Endothelial cell of umbilical vein (primary cell): ENCODE data around the gene GRIA1. TPM values are rescaled to one million over a fixed set of nuclear protein-coding genes. Genes with fewer than 3 reads are reported as not detected.

Experiments
- BruUV-seq: library from RNA; stranded (reverse); fragments of 400-500 nt; replicated peaks from 2 replicates; lab custom pipeline; 2021; lab: Mats Ljungman, UMichigan
- CTCF ChIA-PET: fragments of 300-600, 350-600 bp; sonication (Branson Sonifier 250); formaldehyde crosslinking; loops from one replicate; lab custom pipeline; 2021; ENCODE audit warnings: antibody characterized with exemption, inconsistent platforms; lab: Charles Lee
- POLR2A ChIA-PET: fragments of 300-600, 350-600 bp; sonication (Branson Sonifier 250); formaldehyde crosslinking; loops from one replicate; lab custom pipeline; 2021; ENCODE audit warnings: antibody characterized with exemption, inconsistent platforms; lab: Charles Lee
- DNase-seq: peaks from one replicate; pipeline ENCODE4 v3.0.0-alpha.2; 2011; ENCODE audit warnings: low read depth, low spot score
- FAIRE-seq: peaks from 2 replicates; lab custom pipeline; 2011; peaks lifted over from hg19 to GRCh38; lab: Jason Lieb, UNC
- H2AFZ ChIP-seq: 2 replicates; pipeline ENCODE4 v1.6.0; 2012; ENCODE audit warnings: low read depth, low read length, control low read depth, inconsistent platforms
- H3K27ac ChIP-seq: 2 replicates; pipeline ENCODE4 v1.5.1; 2011; ENCODE audit warnings: low read depth, mild to moderate bottlenecking, control low read depth, low read length, moderate library complexity; ENCODE audit not compliant: insufficient read depth
- H3K27me3 ChIP-seq, 2 experiments: 2 replicates each; pipeline versions ENCODE4 v1.6.0 to v1.6.1; 2011; ENCODE audit warnings: low read length in 2 of 2, mixed read lengths in 1 of 2; ENCODE audit not compliant: control insufficient read depth in 2 of 2, insufficient read depth in 2 of 2
- H3K36me3 ChIP-seq, 2 experiments: 2 replicates in 1 of 2; 3 replicates in 1 of 2; pipeline ENCODE4 v1.5.1; 2011; ENCODE audit warnings: low read length in 2 of 2, mild to moderate bottlenecking in 1 of 2, moderate library complexity in 1 of 2; ENCODE audit not compliant: control insufficient read depth in 2 of 2, insufficient read depth in 2 of 2; ENCODE audit errors: extremely low read depth in 1 of 2
- H3K4me1 ChIP-seq: 3 replicates; pipeline ENCODE4 v1.5.1; 2011; ENCODE audit warnings: mild to moderate bottlenecking, low read length; ENCODE audit not compliant: control insufficient read depth, insufficient read depth; ENCODE audit errors: extremely low read depth
- H3K4me2 ChIP-seq: 2 replicates; pipeline ENCODE4 v1.6.1; 2011; ENCODE audit warnings: low read length, control low read depth, mixed read lengths; ENCODE audit not compliant: insufficient read depth
- H3K4me3 ChIP-seq, 3 experiments: fragments of 200-600 bp in 1 of 3; sonication (generic), shearing (Covaris generic) in 1 of 3; replicated peaks in 1 of 3; 2 replicates each; pipeline ENCODE4 v1.5.1; 2011 to 2016; ENCODE audit warnings: control low read depth in 3 of 3, low read length in 3 of 3, mild to moderate bottlenecking in 2 of 3, inconsistent platforms in 1 of 3, low read depth in 1 of 3, moderate library complexity in 1 of 3; ENCODE audit not compliant: insufficient read depth in 1 of 3
- H3K79me2 ChIP-seq: 2 replicates; pipeline ENCODE4 v1.6.0; 2012; ENCODE audit warnings: low read length, inconsistent platforms; ENCODE audit not compliant: control insufficient read depth, insufficient read depth
- H3K9ac ChIP-seq: replicated peaks from 2 replicates; pipeline ENCODE3; 2011; ENCODE audit warnings: low read length, control low read depth; ENCODE audit not compliant: insufficient read depth; ENCODE audit errors: extremely low read depth
- H3K9me1 ChIP-seq: replicated peaks from 3 replicates; pipeline ENCODE4 v1.6.0; 2011; ENCODE audit warnings: mild to moderate bottlenecking, low read length; ENCODE audit not compliant: control insufficient read depth, insufficient read depth; ENCODE audit errors: extremely low read depth
- H3K9me3 ChIP-seq: replicated peaks from 2 replicates; pipeline ENCODE4 v1.5.1; 2012; ENCODE audit warnings: low read length, inconsistent platforms; ENCODE audit not compliant: control insufficient read depth, insufficient read depth
- H4K20me1 ChIP-seq: replicated peaks from 2 replicates; pipeline ENCODE3; 2011; ENCODE audit warnings: mild to moderate bottlenecking, low read length; ENCODE audit not compliant: control insufficient read depth, insufficient read depth; ENCODE audit errors: extremely low read depth
- CTCF ChIP-seq, 2 donors: IDR thresholded peaks; 1 replicate in 1 of 2; 2 replicates in 1 of 2; pipeline ENCODE4 v1.5.1; 2011; ENCODE audit warnings: low read length in 2 of 2, mild to moderate bottlenecking in 2 of 2, moderate library complexity in 2 of 2, control low read depth in 1 of 2, inconsistent platforms in 1 of 2, low read depth in 1 of 2; ENCODE audit not compliant: insufficient read depth in 1 of 2; ENCODE audit errors: extremely low read depth in 1 of 2
- EZH2 ChIP-seq: IDR thresholded peaks from 2 replicates; pipeline ENCODE4 v1.6.1; 2012; ENCODE audit warnings: borderline replicate concordance, low read depth, mild to moderate bottlenecking, moderate library complexity, low read length, inconsistent platforms; ENCODE audit not compliant: severe bottlenecking
- FOS ChIP-seq: IDR thresholded peaks from 2 replicates; pipeline ENCODE4 v1.6.1; 2011; ENCODE audit warnings: mild to moderate bottlenecking, low read length, moderate library complexity, borderline replicate concordance; ENCODE audit not compliant: insufficient read depth
- GATA2 ChIP-seq: IDR thresholded peaks from 2 replicates; pipeline ENCODE4 v1.7.0; 2011; ENCODE audit warnings: low read depth, mild to moderate bottlenecking, moderate library complexity, mixed read lengths, low read length; ENCODE audit not compliant: insufficient read length, insufficient read depth
- JUN ChIP-seq: IDR thresholded peaks from 2 replicates; pipeline ENCODE4 v1.6.1; 2011; ENCODE audit warnings: borderline replicate concordance, low read depth; ENCODE audit not compliant: insufficient read length, insufficient read depth
- MAX ChIP-seq: IDR thresholded peaks from 2 replicates; pipeline ENCODE4 v1.6.1; 2011; ENCODE audit not compliant: insufficient read depth, insufficient read length
- MYC ChIP-seq: IDR thresholded peaks from one replicate; pipeline ENCODE4 v1.6.1; 2011; ENCODE audit warnings: mild to moderate bottlenecking, low read depth, low read length
- POLR2A ChIP-seq: IDR thresholded peaks from 2 replicates; pipeline ENCODE4 v1.6.1; 2012; ENCODE audit warnings: low read depth, mild to moderate bottlenecking, control low read depth, low read length
- POLR2AphosphoS5 ChIP-seq: IDR thresholded peaks from 2 replicates; pipeline ENCODE4 v1.6.1; 2012; ENCODE audit warnings: low read depth, mild to moderate bottlenecking, control low read depth, low read length, moderate library complexity; ENCODE audit not compliant: insufficient read depth
- dilution Hi-C: fragments of 300-500 bp; cut with MboI; formaldehyde crosslinking; loops from one replicate; pipeline ENCODE4 v1.15.0; 2019; ENCODE audit warnings: low sequenced_read_pairs; ENCODE audit not compliant: extremely low pct_ligation_motif_present
- intact Hi-C: fragments of 100-400 bp; cut with micrococcal nuclease; formaldehyde crosslinking; loops from one replicate; pipeline ENCODE4 v1.10.0; 2022
- polyA plus RNA-seq, 4 experiments: library from polyadenylated mRNA; depleted of rRNA in 3 of 4; stranded (reverse) in 3 of 4; unstranded in 1 of 4; fragments of >200 nt; gene quantifications; 2 replicates each; pipeline versions ENCODE4 v1.2.1 to v1.2.3, GENCODE V29; 2011 to 2012; ENCODE audit warnings: missing spikeins in 1 of 4
- total RNA-seq: library from RNA; stranded (reverse); gene quantifications from 2 replicates; pipeline ENCODE4 v1.2.3, GENCODE V29; 2021

GRIA1 gene
- total and polyA plus RNA-seq, 2 donors (not counting 3 experiments of a cell fraction or from before 2014, with no cell fraction given): not detected

- Histone ChIP-seq H3K27me3 (no peaks in the 10 kb centered on the region), H3K79me2 (no peaks in the 10 kb centered on the region), H3K9me3 (no peaks in the 10 kb centered on the region), H3K27ac (no peak overlapping the region), H3K4me2 (no peak overlapping the region), H3K4me3 (no peak overlapping the region), H3K4me1 (peaks cover 10% of the 10 kb centered on the region), H3K9me1 (no peaks in the 10 kb centered on the region), H3K9ac (no peak overlapping the region), H2AFZ (no peak overlapping the region), H4K20me1 (no peaks in the 10 kb centered on the region), H3K36me3 (no peaks in the 10 kb centered on the region)
- ChIA-PET CTCF (no interaction called here), POLR2A (no interaction called here)
- DNase-seq (no peak), FAIRE-seq (no peak)
- TF ChIP-seq MAX (no peak), FOS (no peak), POLR2A (no peak), JUN (no peak), CTCF (IDR thresholded peaks at IDR 0.05; ENCODE audit: extremely low read depth in 1 of 2, insufficient read depth in 1 of 2, low read depth in 1 of 2, low read length in 2 of 2) (no peak), EZH2 (no peak), MYC (no peak), GATA2 (no peak), POLR2AphosphoS5 (no peak)
- no TSS peak for BruUV-seq
- intact Hi-C loops (no loop called here), dilution Hi-C loops (no loop called here)
Observed at GRCh38 chr5:153613672-153614071, 123.2 kb downstream of the GRIA1 start.
